ENCODE measurements around the gene MRFAP1L1. TPM values are rescaled to one million over a fixed set of nuclear protein-coding genes. Genes with fewer than 3 reads are reported as not detected.

Gene MRFAP1L1
- total RNA-seq, 4 donors from 2014 or later, result 38.2 to 54.2 (median 44.6) TPM

GRCh38 chr4:6692379-6692778 is 17.3 kb downstream of the MRFAP1L1 start:
- no peak for TF ChIP-seq CTCF (IDR thresholded peaks at IDR 0.05; ENCODE audit: low read depth)

- no peak for TF ChIP-seq CTCF (IDR thresholded peaks at IDR 0.05; ENCODE audit: low read depth)
Observed at GRCh38 chr4:6689506-6689960, 20.1 kb downstream of the MRFAP1L1 start.

GRCh38 chr4:6688879-6689505 is 20.7 kb downstream of the MRFAP1L1 start:
- no peak for TF ChIP-seq CTCF (IDR thresholded peaks at IDR 0.05; ENCODE audit: low read depth)

- no peak for TF ChIP-seq CTCF (IDR thresholded peaks at IDR 0.05; ENCODE audit: low read depth)
Observed at GRCh38 chr4:6687947-6688878, 21.5 kb downstream of the MRFAP1L1 start.

- TF ChIP-seq CTCF (IDR thresholded peaks at IDR 0.05; ENCODE audit: low read depth), result no peak
Observed at GRCh38 chr4:6686104-6686787, 23.4 kb downstream of the MRFAP1L1 start.

GRCh38 chr4:6684656-6685055 is 25.0 kb downstream of the MRFAP1L1 start:
- no peak for TF ChIP-seq CTCF (IDR thresholded peaks at IDR 0.05; ENCODE audit: low read depth)

Measured in subcutaneous adipose tissue (tissue), 4 donors.